Erythroblast (primary cell): ENCODE data around the gene EIF4G2.

Experiments
- GATA1 ChIP-seq: IDR thresholded peaks from 2 replicates; pipeline ENCODE4 v1.6.1; 2011; ENCODE audit warnings: low read depth, mild to moderate bottlenecking, control low read depth, low read length, moderate library complexity
- POLR2A ChIP-seq: IDR thresholded peaks from 2 replicates; pipeline ENCODE4 v1.6.1; 2011; ENCODE audit warnings: mild to moderate bottlenecking, low read length

GRCh38 chr11:10813945-10814344 lies 5.2 kb upstream of the EIF4G2 start:
- no peak for TF ChIP-seq POLR2A
- TF ChIP-seq GATA1: no peak
